RPMI8226 (cell line): Measurements from ENCODE around the gene CD300A.
"Not testable (repeated sequence)": the region's sequence is repeated elsewhere in the genome, so short reads cannot be mapped to it uniquely, and the experiment has no call there.

ENCODE experiments used
- DNase-seq: peaks from one replicate; pipeline ENCODE4 v3.0.0-alpha.2; 2015

The CD300A gene

GRCh38 chr17:74485022-74485743 is 18.7 kb downstream of the CD300A start:
- DNase-seq, result no peak

- no peak for DNase-seq
Observed at GRCh38 chr17:74485841-74486240, 19.4 kb downstream of the CD300A start.

- DNase-seq, result not testable (repeated sequence)
Observed at GRCh38 chr17:74488276-74488675, 21.8 kb downstream of the CD300A start.

- DNase-seq, result no peak
Observed at GRCh38 chr17:74490716-74491115, 24.3 kb downstream of the CD300A start.

GRCh38 chr17:74491626-74492025 is 25.2 kb downstream of the CD300A start:
- DNase-seq, result no peak

GRCh38 chr17:74493331-74493833 is 26.9 kb downstream of the CD300A start:
- DNase-seq, result peak; percentile 74

GRCh38 chr17:74497471-74497870 is 31.0 kb downstream of the CD300A start:
- DNase-seq, result no peak

- DNase-seq, result no peak
Observed at GRCh38 chr17:74499992-74500391, 33.6 kb downstream of the CD300A start.

- DNase-seq, result no peak
Observed at GRCh38 chr17:74502861-74503260, 36.4 kb downstream of the CD300A start.

- not testable (repeated sequence) for DNase-seq
Observed at GRCh38 chr17:74503949-74504348, 37.5 kb downstream of the CD300A start.

- no peak for DNase-seq
Observed at GRCh38 chr17:74508156-74508555, 41.7 kb downstream of the CD300A start.

GRCh38 chr17:74512036-74512435 is 45.6 kb downstream of the CD300A start:
- DNase-seq, result no peak

GRCh38 chr17:74512624-74513091 is 46.2 kb downstream of the CD300A start:
- DNase-seq, result no peak

- DNase-seq, result peak; percentile 32
Observed at GRCh38 chr17:74513987-74514631, 47.7 kb downstream of the CD300A start.

- no peak for DNase-seq
Observed at GRCh38 chr17:74514632-74515334, 48.3 kb downstream of the CD300A start.

GRCh38 chr17:74515941-74516340 is 49.5 kb downstream of the CD300A start:
- no peak for DNase-seq

GRCh38 chr17:74516561-74517328 is 50.3 kb downstream of the CD300A start:
- DNase-seq, result no peak

GRCh38 chr17:74518413-74518981 is 52.1 kb downstream of the CD300A start:
- not testable (repeated sequence) for DNase-seq

GRCh38 chr17:74520016-74520434 is 53.6 kb downstream of the CD300A start:
- DNase-seq, result peak; percentile 63

GRCh38 chr17:74520790-74521480 is 54.5 kb downstream of the CD300A start:
- no peak for DNase-seq

- no peak for DNase-seq
Observed at GRCh38 chr17:74521701-74522201, 55.3 kb downstream of the CD300A start.
